DND-41 (cell line): ENCODE data around the gene LIF.

Source experiments
- CTCF ChIP-seq: IDR thresholded peaks from 2 replicates; pipeline ENCODE4 v1.5.1; 2012; ENCODE audit warnings: borderline replicate concordance, low read length, moderate library complexity, mild to moderate bottlenecking; ENCODE audit not compliant: poor library complexity, severe bottlenecking; ENCODE audit errors: extremely low read depth
- EZH2 ChIP-seq: IDR thresholded peaks from 3 replicates; pipeline ENCODE4 v1.6.1; 2012; ENCODE audit warnings: borderline replicate concordance, low read depth, mild to moderate bottlenecking, moderate library complexity, low read length, inconsistent platforms; ENCODE audit not compliant: severe bottlenecking

- TF ChIP-seq CTCF = no peak
- no peak for TF ChIP-seq EZH2
These were observed 36.8 kb upstream of the LIF start for GRCh38 chr22:30283342-30283741.
